HepG2 (cell line): ENCODE results near the gene ZC3H8. TPM values are rescaled to one million over a fixed set of nuclear protein-coding genes. Genes with fewer than 3 reads are reported as not detected.

Experiments used
- GZF1 ChIP-seq: sonication (generic); formaldehyde crosslinking; IDR thresholded peaks from 2 replicates; pipeline ENCODE4 v1.5.1; 2020; ENCODE audit warnings: mild to moderate bottlenecking, missing genetic modification reagents
- HNF4A ChIP-seq: sonication (generic); formaldehyde crosslinking; IDR thresholded peaks from 2 replicates; pipeline ENCODE4 v1.4.0; 2020; ENCODE audit warnings: missing genetic modification reagents
- MTA3 ChIP-seq: sonication (generic); formaldehyde crosslinking; IDR thresholded peaks from 2 replicates; pipeline ENCODE4 v1.4.0; 2020; ENCODE audit warnings: missing genetic modification reagents
- TARDBP ChIP-seq: sonication (generic); formaldehyde crosslinking; IDR thresholded peaks from 2 replicates; pipeline ENCODE4 v1.8.0; 2022; ENCODE audit warnings: mild to moderate bottlenecking, missing genetic modification reagents
- ZBTB20 ChIP-seq: sonication (generic); formaldehyde crosslinking; IDR thresholded peaks from 2 replicates; pipeline ENCODE4 v1.8.1; 2023; ENCODE audit warnings: missing genetic modification reagents, low read depth, mild to moderate bottlenecking, borderline replicate concordance
- ZFY ChIP-seq: sonication (generic); formaldehyde crosslinking; IDR thresholded peaks from 2 replicates; pipeline ENCODE4 v1.4.0; 2020; ENCODE audit warnings: missing genetic modification reagents
- ZMYM4 ChIP-seq: sonication (generic); formaldehyde crosslinking; IDR thresholded peaks from 2 replicates; pipeline ENCODE4 v1.8.1; 2023; ENCODE audit warnings: mild to moderate bottlenecking, missing genetic modification reagents
- ZNF121 ChIP-seq: sonication (generic); formaldehyde crosslinking; IDR thresholded peaks from 2 replicates; pipeline ENCODE4 v1.5.0; 2020; ENCODE audit warnings: mild to moderate bottlenecking, missing genetic modification reagents
- ZNF577 ChIP-seq: sonication (generic); formaldehyde crosslinking; IDR thresholded peaks from 2 replicates; pipeline ENCODE4 v1.4.0; 2020; ENCODE audit warnings: mild to moderate bottlenecking, low read depth, missing genetic modification reagents, borderline replicate concordance
- ZNF672 ChIP-seq: sonication (generic); formaldehyde crosslinking; IDR thresholded peaks from 2 replicates; pipeline ENCODE4 v1.8.1; 2022; ENCODE audit warnings: missing genetic modification reagents
- ZNF746 ChIP-seq: sonication (generic); formaldehyde crosslinking; IDR thresholded peaks from 2 replicates; pipeline ENCODE4 v1.8.0; 2022; ENCODE audit warnings: mild to moderate bottlenecking, missing genetic modification reagents
- ZNF749 ChIP-seq: sonication (generic); formaldehyde crosslinking; IDR thresholded peaks from 2 replicates; pipeline ENCODE4 v1.8.0; 2022; ENCODE audit warnings: mild to moderate bottlenecking, missing genetic modification reagents, moderate library complexity, borderline replicate concordance
- polyA plus RNA-seq, 8 experiments: library from polyadenylated mRNA; depleted of rRNA in 3 of 8; stranded (reverse) in 7 of 8; unstranded in 1 of 8; fragments of >200 nt; fragmentation: Illumina TruSeq in 4 of 8; extraction: Trizol in 4 of 8; gene quantifications; 2 replicates each; pipeline versions ENCODE4 v1.2.1 to v1.2.3, GENCODE V29; 2011 to 2016; ENCODE audit warnings: low read depth in 4 of 8, missing spikeins in 1 of 8, mixed read lengths in 1 of 8; ENCODE audit not compliant: insufficient read depth in 1 of 8
- total RNA-seq, 5 experiments: library from RNA; depleted of rRNA; stranded (reverse); fragments of >200 nt; fragmentation: Illumina TruSeq; extraction: Trizol; gene quantifications; 2 replicates each; pipeline ENCODE4 v1.2.3, GENCODE V29; 2016; ENCODE audit warnings: low read depth in 1 of 5
- TF ChIP-seq, protein P1 (sequence below): sonication (generic); formaldehyde crosslinking; IDR thresholded peaks from 2 replicates; pipeline ENCODE4 v1.4.0; 2020; ENCODE audit warnings: mild to moderate bottlenecking, missing genetic modification reagents, borderline replicate concordance
- TF ChIP-seq, protein P2 (sequence below): sonication (generic); formaldehyde crosslinking; IDR thresholded peaks from 2 replicates; pipeline ENCODE4 v1.9.0; 2021; ENCODE audit warnings: mild to moderate bottlenecking, missing genetic modification reagents
- TF ChIP-seq, protein P3 (sequence below): sonication (generic); formaldehyde crosslinking; IDR thresholded peaks from 2 replicates; pipeline ENCODE4 v1.4.0; 2020; ENCODE audit warnings: missing genetic modification reagents
- TF ChIP-seq, protein P4 (sequence below): sonication (generic); formaldehyde crosslinking; conservative IDR thresholded peaks from 2 replicates; pipeline ENCODE4 v1.4.0; 2020; ENCODE audit warnings: missing genetic modification reagents

Gene ZC3H8
- total and polyA plus RNA-seq, 2 of the 13 experiments (the other 11 are each of a cell fraction or from before 2014, with no cell fraction given), result 4.5 to 17.0 TPM

DNA sequence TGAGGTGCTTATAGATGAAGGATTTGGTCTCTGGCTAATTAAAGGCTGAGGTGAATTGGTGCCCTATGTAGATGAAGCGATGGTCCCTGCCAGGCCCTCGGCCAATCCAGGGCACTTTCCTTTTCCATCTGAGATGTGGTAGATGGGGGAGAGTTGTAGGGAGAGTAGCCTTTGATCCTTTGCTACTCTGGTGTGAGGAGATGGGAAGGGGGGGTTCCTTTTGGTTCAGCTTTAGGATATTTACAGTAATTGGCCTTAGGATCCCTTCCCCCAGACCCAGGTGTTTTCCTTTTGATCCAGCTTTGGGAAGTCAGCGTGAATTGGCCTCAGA lies 5.4 kb upstream of the ZC3H8 start (continued):
- TF ChIP-seq, protein P1, sequence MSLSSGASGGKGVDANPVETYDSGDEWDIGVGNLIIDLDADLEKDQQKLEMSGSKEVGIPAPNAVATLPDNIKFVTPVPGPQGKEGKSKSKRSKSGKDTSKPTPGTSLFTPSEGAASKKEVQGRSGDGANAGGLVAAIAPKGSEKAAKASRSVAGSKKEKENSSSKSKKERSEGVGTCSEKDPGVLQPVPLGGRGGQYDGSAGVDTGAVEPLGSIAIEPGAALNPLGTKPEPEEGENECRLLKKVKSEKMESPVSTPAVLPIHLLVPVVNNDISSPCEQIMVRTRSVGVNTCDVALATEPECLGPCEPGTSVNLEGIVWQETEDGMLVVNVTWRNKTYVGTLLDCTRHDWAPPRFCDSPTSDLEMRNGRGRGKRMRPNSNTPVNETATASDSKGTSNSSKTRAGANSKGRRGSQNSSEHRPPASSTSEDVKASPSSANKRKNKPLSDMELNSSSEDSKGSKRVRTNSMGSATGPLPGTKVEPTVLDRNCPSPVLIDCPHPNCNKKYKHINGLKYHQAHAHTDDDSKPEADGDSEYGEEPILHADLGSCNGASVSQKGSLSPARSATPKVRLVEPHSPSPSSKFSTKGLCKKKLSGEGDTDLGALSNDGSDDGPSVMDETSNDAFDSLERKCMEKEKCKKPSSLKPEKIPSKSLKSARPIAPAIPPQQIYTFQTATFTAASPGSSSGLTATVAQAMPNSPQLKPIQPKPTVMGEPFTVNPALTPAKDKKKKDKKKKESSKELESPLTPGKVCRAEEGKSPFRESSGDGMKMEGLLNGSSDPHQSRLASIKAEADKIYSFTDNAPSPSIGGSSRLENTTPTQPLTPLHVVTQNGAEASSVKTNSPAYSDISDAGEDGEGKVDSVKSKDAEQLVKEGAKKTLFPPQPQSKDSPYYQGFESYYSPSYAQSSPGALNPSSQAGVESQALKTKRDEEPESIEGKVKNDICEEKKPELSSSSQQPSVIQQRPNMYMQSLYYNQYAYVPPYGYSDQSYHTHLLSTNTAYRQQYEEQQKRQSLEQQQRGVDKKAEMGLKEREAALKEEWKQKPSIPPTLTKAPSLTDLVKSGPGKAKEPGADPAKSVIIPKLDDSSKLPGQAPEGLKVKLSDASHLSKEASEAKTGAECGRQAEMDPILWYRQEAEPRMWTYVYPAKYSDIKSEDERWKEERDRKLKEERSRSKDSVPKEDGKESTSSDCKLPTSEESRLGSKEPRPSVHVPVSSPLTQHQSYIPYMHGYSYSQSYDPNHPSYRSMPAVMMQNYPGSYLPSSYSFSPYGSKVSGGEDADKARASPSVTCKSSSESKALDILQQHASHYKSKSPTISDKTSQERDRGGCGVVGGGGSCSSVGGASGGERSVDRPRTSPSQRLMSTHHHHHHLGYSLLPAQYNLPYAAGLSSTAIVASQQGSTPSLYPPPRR (CRISPR knock-in tag), result 0 out of 2 replicates have a peak, but pooled peaks have one; percentile 3
- TF ChIP-seq ZNF746 (CRISPR knock-in tag) (no peak), ZNF749 (no peak), ZNF577 (CRISPR knock-in tag) (no peak), MTA3 (CRISPR knock-in tag) (no peak), ZNF672 (no peak), ZBTB20 (CRISPR knock-in tag) (no peak), ZFY (CRISPR knock-in tag) (no peak), HNF4A (CRISPR knock-in tag) (0 out of 2 replicates have a peak, but pooled peaks have one; percentile 13), GZF1 (CRISPR knock-in tag) (peak; percentile 76; the same call in 1 of the 2 replicates), TARDBP (CRISPR knock-in tag) (peak; percentile 62; the same call in 1 of the 2 replicates), ZNF121 (no peak), ZMYM4 (CRISPR knock-in tag) (0 out of 2 replicates have a peak, but pooled peaks have one; percentile 8)
- TF ChIP-seq, protein P2, sequence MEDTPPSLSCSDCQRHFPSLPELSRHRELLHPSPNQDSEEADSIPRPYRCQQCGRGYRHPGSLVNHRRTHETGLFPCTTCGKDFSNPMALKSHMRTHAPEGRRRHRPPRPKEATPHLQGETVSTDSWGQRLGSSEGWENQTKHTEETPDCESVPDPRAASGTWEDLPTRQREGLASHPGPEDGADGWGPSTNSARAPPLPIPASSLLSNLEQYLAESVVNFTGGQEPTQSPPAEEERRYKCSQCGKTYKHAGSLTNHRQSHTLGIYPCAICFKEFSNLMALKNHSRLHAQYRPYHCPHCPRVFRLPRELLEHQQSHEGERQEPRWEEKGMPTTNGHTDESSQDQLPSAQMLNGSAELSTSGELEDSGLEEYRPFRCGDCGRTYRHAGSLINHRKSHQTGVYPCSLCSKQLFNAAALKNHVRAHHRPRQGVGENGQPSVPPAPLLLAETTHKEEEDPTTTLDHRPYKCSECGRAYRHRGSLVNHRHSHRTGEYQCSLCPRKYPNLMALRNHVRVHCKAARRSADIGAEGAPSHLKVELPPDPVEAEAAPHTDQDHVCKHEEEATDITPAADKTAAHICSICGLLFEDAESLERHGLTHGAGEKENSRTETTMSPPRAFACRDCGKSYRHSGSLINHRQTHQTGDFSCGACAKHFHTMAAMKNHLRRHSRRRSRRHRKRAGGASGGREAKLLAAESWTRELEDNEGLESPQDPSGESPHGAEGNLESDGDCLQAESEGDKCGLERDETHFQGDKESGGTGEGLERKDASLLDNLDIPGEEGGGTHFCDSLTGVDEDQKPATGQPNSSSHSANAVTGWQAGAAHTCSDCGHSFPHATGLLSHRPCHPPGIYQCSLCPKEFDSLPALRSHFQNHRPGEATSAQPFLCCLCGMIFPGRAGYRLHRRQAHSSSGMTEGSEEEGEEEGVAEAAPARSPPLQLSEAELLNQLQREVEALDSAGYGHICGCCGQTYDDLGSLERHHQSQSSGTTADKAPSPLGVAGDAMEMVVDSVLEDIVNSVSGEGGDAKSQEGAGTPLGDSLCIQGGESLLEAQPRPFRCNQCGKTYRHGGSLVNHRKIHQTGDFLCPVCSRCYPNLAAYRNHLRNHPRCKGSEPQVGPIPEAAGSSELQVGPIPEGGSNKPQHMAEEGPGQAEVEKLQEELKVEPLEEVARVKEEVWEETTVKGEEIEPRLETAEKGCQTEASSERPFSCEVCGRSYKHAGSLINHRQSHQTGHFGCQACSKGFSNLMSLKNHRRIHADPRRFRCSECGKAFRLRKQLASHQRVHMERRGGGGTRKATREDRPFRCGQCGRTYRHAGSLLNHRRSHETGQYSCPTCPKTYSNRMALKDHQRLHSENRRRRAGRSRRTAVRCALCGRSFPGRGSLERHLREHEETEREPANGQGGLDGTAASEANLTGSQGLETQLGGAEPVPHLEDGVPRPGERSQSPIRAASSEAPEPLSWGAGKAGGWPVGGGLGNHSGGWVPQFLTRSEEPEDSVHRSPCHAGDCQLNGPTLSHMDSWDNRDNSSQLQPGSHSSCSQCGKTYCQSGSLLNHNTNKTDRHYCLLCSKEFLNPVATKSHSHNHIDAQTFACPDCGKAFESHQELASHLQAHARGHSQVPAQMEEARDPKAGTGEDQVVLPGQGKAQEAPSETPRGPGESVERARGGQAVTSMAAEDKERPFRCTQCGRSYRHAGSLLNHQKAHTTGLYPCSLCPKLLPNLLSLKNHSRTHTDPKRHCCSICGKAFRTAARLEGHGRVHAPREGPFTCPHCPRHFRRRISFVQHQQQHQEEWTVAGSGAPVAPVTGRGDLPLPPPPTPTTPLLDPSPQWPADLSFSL (CRISPR knock-in tag), result no peak
- TF ChIP-seq, protein P3, sequence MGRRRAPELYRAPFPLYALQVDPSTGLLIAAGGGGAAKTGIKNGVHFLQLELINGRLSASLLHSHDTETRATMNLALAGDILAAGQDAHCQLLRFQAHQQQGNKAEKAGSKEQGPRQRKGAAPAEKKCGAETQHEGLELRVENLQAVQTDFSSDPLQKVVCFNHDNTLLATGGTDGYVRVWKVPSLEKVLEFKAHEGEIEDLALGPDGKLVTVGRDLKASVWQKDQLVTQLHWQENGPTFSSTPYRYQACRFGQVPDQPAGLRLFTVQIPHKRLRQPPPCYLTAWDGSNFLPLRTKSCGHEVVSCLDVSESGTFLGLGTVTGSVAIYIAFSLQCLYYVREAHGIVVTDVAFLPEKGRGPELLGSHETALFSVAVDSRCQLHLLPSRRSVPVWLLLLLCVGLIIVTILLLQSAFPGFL, result no peak
- TF ChIP-seq, protein P4, sequence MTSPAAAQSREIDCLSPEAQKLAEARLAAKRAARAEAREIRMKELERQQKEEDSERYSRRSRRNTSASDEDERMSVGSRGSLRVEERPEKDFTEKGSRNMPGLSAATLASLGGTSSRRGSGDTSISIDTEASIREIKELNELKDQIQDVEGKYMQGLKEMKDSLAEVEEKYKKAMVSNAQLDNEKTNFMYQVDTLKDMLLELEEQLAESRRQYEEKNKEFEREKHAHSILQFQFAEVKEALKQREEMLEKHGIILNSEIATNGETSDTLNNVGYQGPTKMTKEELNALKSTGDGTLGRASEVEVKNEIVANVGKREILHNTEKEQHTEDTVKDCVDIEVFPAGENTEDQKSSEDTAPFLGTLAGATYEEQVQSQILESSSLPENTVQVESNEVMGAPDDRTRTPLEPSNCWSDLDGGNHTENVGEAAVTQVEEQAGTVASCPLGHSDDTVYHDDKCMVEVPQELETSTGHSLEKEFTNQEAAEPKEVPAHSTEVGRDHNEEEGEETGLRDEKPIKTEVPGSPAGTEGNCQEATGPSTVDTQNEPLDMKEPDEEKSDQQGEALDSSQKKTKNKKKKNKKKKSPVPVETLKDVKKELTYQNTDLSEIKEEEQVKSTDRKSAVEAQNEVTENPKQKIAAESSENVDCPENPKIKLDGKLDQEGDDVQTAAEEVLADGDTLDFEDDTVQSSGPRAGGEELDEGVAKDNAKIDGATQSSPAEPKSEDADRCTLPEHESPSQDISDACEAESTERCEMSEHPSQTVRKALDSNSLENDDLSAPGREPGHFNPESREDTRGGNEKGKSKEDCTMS (CRISPR knock-in tag), result no peak
